Myocyte (in vitro differentiated cells): ENCODE measurements around the gene FN3K. TPM values are rescaled to one million over a fixed set of nuclear protein-coding genes. Genes with fewer than 3 reads are reported as not detected.
A peak's percentile ranks its signal among the peaks of the same experiment; 100 is the strongest.

Source experiments
- DNase-seq: peaks from one replicate; pipeline ENCODE4 v3.0.0-alpha.2; 2012; ENCODE audit warnings: low read depth
- total RNA-seq: library from RNA; depleted of rRNA; stranded (reverse); fragments of >200 nt; gene quantifications from 2 replicates; pipeline ENCODE4 v1.2.3, GENCODE V29; 2014

Gene FN3K
- total RNA-seq, 1 donor from 2014 or later: 0.21 TPM

DNA sequence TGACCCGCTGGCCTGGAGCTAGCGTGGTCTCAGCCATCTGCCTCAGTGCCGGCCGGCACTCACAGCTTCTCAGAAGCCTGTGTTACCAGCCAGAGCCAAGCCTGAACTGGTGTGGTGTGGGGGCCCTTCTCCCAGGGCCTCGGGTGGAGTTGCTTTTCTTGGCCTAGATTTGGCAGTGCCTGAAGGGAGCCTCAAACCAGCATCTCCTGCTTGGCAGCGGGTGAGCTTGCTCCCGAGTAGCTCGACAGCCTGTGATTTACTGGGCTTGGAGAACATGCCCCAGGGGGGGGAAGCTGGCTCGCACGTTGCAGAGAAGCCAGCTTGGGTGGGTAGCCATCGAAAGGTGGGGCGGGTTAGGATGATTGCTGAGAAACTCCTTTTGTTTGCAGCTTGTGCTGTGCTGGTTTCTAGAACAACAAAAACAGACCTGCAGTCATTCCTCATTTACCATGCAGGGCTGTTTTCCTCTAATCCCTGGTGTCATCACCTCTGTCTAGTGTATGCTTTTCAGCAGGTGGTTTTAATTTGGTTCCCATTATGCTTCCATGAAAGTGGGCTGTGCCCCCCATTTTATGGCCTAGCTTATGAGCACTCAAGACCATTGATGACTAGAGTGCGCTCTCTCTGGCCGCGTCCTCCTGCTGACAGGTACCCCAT, 58.7 kb downstream of the FN3K start:
- DNase-seq: no peak

DNA sequence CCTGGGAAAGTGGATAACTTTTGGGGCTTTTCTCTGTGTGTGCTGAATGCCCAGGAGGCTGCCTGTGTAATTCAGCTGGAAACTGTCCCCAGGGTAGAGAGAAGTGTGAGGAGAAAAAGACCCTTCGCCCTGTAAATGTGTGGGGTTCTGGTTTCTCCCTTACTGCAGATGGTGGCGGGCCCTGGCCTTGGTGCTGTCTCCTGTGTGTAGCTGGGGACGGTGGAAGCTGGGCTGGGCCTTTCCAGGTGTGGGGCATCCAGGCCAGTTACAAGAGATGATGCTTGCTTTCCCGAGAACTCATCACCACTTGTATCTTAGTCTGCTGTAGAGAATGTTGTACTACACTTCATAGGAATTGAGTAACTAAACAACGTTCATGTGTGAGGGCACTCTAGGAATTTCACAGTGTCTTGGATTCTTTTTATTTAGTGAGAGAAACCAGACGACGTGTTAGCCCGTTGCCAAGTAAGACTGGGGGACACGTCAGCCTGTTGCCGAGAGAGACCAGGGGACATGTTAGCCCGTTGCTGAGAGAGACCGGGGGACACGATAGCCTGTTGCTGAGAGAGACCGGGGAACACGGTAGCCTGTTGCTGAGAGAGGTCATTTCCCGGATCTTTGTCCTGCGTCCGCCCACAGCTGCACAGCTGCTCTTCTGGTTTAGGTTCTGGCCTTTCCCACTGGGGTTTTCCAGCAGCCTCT, 59.5 kb downstream of the FN3K start:
- DNase-seq: peak; percentile 26

DNA sequence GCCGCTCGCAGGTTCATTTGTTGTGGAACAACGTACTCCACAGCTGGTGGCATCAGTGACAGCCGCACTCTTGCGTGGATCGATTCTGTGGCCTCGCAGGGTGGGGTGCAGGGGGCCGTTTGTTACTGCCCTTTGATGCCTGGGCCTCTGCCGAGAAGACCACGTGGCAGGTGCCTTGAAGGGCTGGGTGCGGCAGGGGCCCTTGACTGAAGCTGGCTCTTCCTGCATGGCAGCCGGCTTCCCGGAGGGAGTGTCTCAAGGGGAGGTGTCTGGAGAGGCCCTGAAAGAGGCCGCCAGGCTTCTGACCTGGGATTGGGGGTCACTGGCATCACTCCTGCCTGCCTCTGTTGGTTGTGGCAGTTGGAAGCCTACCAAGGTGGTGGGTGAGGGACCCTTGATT, 60.2 kb downstream of the FN3K start:
- DNase-seq: no peak

DNA sequence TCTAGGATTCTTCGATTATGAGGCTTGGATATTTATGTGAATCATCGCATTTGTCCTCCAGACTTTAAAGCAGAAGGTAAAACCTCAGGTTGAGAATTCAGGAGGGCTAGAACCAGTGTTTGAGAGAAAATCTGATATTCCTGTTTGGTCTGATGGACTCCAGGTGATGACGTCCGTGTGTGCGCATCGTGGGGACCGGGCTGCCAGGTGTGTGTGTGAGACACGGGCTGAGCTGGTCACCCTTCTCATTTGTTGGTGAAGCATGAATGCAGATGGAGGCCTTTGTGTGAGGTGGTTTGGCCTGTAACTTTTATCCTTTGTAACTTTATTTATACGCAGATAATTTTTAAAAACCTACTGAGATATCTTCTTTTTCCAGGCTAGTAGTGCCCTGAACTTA, 61.6 kb downstream of the FN3K start:
- no peak for DNase-seq

DNA sequence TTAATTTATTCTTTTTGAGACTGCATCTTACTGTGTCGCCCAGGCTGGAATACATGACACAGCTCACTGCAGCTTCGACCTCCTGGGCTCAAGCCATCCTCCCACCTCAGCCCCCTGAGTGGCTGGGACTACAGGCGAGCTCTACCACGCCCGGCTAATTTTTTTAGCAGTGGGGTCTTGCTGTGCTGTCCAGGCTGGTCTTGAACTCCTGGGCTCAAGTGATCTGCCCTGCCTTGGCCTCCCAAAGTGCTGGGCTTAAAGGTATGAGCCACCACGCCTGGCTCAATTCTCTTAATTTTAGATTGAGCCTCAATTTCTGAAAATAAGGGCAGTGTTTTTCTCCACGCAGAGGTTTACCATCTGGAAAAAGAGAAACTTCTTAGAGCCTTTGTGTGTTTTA, 63.3 kb downstream of the FN3K start:
- no peak for DNase-seq

DNA sequence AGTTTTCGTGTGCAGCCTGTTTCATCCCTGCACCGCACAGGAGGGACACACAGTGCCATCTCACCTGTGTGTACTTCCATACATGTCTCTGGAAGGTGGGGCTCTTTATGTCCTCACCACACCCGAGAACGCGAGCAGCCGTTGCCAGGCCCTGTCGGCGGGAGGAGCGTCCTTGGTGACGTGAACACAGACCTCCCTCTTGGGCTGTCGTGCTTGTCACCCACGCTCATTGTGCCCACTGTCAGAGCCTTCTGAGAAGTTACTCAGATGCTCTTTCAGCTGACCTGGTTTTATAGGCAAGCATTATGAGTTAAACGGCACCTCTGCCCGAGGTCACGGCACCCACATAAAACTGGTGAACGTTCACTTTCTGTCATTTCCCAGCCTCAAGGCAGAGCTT, 64.2 kb downstream of the FN3K start:
- DNase-seq: no peak

Other genes with a start within 250 kb of the FN3K start
- 34.8 and 53.8 TPM in 2 replicates for gene FOXK2, start 215.9 kb upstream of the FN3K start, total RNA-seq
- gene WDR45B, start 87.2 kb upstream of the FN3K start, total RNA-seq: 88.2 and 97.7 TPM in 2 replicates
- 26.6 and 45.5 TPM in 2 replicates for gene RAB40B, start 36.9 kb upstream of the FN3K start, total RNA-seq
- gene FN3KRP, start 18.9 kb upstream of the FN3K start, total RNA-seq: 17.8 and 20.3 TPM in 2 replicates
- 25.4 and 33.8 TPM in 2 replicates for gene TBCD, start 16.4 kb downstream of the FN3K start, total RNA-seq
- not detected in 2 replicates for gene ZNF750, start 104.4 kb downstream of the FN3K start, total RNA-seq